ENCODE measurements around the gene TFF3.
A peak's percentile ranks its signal among the peaks of the same experiment; 100 is the strongest.

The TFF3 gene

DNA sequence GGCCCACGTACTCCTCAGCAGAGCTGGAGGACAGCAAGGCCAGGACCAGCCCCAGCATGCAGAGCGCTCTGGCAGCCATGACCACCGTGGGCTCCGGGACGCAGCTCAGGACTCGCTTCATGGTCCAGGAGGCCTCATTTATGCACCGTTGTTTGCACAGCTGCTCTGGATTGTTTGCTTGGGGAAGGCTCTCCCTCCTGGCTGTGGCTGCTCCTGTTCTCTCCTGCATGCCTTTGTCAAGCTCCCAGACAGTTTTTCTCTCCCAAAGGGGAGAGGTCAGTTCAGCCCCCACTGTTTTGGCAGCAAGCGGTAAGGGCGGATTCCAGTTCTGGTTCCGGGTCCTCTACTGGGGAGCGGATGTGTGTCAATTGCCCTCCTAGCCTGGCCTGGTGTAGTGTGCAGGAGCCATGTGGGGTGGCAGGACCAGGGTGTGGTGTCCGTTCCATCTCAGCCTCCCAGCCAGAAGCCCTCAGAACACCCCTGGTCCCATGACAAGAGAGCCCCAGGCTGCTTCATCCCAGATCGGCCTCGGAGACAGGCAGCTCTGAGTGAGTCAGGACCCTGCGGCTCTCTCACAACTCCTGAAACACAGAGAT is at the start of gene TFF3:
TFF3 (minus strand) TSS at position 114 of the 596 bp plus-strand sequence; CDS start at position 79, 35 bp downstream.
- DNase-seq (ENCODE audit: low spot score) = peak; percentile 49

DNA sequence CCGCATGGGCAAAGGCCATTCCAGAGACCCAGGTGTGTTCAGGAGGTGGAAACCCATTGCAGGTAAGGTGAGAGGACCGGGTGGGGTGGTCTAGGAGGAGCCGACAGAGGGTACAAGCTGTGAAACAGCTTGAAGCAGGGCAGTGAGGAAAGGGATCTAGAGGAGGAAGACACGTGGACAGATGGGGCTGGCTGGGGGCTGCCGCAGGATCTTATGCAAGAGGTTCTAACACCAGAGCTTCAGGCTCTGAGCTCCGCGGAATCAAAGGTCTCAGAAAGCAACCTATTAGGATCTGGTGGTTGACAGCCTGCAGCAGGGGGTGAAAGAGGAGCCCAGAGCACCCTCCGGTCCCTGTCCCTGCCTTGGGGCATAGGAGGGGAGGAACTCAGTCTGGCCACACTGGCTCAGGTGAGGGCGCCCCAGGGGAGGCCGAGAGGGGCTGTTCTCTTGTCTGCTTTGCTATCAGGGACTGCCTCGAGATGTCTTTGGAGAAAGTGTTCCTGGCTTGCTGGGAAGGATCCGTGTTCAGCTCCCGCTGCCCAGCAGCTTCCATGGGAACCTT is 49.2 kb upstream of the TFF3 start:
- DNase-seq (ENCODE audit: low spot score) = no peak

- no peak for DNase-seq (ENCODE audit: low spot score)
These were observed 48.1 kb upstream of the TFF3 start for GRCh38 chr21:42363312-42363711.

- no peak for DNase-seq (ENCODE audit: low spot score)
These were observed 47.5 kb upstream of the TFF3 start for GRCh38 chr21:42362700-42363099.

DNA sequence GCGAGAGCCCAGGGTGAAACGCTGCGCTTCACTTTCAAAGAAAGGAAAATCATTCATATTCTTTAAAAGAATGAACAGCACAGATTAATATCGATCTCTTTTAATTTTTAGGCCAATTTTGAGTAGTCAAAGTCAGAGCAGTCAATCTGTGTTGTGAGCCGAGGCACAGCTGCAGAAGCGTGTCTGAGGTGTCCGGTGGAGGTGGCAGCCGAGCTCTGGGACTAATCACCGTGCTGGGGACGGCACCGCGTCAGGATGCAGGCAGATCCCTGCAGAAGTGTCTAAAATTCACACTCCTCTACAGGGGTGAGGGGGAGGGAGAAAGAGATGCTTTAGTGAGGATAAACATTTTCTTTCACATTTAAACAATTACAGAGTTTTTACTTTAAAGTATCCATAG is 47.0 kb upstream of the TFF3 start:
- no peak for DNase-seq (ENCODE audit: low spot score)

DNA sequence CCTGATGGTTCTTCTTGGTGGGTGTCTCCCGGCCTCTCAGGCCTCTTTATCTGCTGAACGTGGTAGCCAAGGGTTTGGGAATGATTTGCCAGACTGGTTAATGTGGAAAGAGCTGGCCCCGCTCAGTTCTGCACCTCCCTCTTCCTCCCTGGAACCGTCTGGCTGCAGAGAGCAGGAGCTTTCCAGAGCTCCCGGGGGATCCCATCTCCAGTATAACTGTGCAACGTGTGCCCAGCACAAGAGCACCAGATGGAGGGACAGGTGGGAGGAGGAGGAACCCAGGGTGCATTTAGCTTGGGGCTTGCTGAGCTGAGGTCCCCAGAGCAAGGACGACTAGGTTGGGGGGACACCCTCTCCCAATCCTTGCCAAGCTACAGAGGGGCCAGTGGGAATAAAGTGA is 46.1 kb upstream of the TFF3 start:
- DNase-seq (ENCODE audit: low spot score) = no peak

DNA sequence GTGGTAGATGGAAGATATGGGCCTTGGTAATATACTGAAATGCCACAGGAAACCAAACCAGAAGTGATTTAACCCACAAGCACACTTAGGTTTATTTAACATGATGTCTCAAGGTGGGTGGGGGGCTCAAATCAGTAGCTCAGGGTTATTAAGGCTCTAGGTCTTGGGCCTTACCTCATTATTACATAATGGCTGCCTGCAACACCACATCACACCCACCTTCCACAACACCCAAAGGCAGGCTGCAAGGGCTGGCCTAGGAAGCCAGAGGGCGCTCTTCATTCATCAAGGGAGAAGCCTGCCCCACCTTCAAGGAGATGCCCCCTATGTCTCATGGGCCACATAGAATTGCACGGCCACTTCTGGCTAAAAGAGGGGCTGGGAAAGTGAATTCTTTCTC is 45.1 kb upstream of the TFF3 start:
- no peak for DNase-seq (ENCODE audit: low spot score)

- DNase-seq (ENCODE audit: low spot score) = no peak
These were observed 43.7 kb upstream of the TFF3 start for GRCh38 chr21:42358937-42359336.

- no peak for DNase-seq (ENCODE audit: low spot score)
These were observed 43.1 kb upstream of the TFF3 start for GRCh38 chr21:42358261-42358660.

- DNase-seq (ENCODE audit: low spot score) = no peak
These were observed 42.1 kb upstream of the TFF3 start for GRCh38 chr21:42357307-42357706.

- no peak for DNase-seq (ENCODE audit: low spot score)
These were observed 41.4 kb upstream of the TFF3 start for GRCh38 chr21:42356650-42357049.

- DNase-seq (ENCODE audit: low spot score) = no peak
These were observed 40.8 kb upstream of the TFF3 start for GRCh38 chr21:42356046-42356445.

- DNase-seq (ENCODE audit: low spot score) = no peak
These were observed 38.4 kb upstream of the TFF3 start for GRCh38 chr21:42353623-42354022.

GRCh38 chr21:42352441-42353095 is 37.4 kb upstream of the TFF3 start:
- DNase-seq (ENCODE audit: low spot score) = no peak

DNA sequence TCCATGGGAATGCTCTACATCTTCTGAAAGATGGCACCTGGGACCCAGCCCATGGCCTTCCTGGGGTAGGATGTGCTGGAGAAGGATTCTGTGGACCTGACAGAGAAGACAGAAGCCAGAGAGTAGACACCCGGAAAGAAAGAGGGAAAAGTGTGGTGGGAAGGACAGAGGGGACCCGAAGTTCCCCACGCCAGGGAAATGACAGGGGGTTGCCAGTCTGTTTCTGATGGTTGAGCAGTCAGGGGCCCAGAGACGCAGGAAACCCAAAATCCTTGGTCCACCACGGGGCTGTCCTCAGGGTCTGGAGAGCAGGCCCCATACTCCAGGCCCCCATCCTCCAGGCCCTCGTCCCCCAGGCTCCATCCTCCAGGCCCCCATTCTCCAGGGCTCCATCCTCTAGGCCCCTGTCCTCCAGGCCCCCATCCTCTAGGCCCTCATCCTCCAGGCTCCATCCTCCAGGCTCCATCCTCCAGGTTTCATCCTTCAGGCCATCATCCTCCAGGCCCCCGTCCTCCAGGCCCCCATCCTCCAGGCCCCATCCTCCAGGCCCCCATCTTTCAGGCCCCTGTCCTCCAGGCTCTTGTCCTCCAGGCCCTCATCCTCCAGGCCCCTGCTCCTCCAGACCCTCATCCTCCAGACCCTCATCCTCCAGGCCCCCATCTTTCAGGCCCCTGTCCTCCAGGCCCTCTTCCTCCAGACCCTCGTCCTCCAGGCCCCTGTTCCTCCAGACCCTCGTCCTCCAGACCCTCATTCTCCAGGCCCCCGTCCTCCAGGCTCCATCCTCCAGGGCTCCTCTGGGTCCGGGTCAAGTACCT is 36.6 kb upstream of the TFF3 start:
- no peak for DNase-seq (ENCODE audit: low spot score)

- no peak for DNase-seq (ENCODE audit: low spot score)
These were observed 35.8 kb upstream of the TFF3 start, which contains the start of gene TFF2 for GRCh38 chr21:42350927-42351426. TSS of gene TFF2 (minus strand) at chr21:42350994. CDS start at chr21:42350957, 37 bp downstream.

GRCh38 chr21:42350318-42350910 is 35.2 kb upstream of the TFF3 start:
- DNase-seq (ENCODE audit: low spot score) = no peak

GRCh38 chr21:42349420-42350317 is 34.5 kb upstream of the TFF3 start:
- DNase-seq (ENCODE audit: low spot score) = no peak

- no peak for DNase-seq (ENCODE audit: low spot score)
These were observed 33.6 kb upstream of the TFF3 start for GRCh38 chr21:42348762-42349161.

DNA sequence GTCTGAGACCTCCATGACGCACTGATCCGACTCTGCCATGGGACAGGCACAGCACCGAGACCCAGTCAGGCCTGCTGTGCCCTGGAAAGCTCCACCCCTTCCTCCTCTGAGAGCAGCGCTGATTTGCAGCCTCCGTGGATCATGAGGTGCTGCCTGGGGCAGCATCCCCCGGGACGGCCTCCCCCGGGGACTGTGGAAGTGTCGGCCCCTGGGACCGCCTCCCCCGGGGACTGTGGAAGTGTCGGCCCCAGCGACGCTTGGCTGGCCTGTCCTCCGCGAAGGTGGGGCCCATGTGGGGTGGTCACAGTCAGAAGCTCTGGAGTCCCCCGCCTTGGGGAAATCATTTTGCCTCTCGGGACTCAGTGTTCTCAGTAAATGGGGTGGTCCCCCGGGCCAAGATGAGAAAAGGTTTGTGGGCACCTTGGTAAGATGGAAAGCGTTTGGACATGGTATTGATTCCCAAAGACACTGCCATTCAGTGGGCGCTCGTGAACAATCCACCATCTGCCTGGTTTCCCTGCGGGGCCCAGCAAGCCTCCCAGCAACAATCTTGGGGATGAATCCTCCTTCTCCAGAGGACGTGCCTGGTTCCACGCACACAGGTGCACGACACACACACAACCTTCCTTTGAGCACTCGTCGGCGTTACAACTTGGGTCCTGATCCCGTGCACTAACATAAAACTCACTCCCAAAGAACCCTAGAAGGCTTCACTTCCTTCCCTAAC is 32.6 kb upstream of the TFF3 start:
- DNase-seq (ENCODE audit: low spot score) = no peak
